Prostate gland (tissue), 2 donors: ENCODE results near the gene BTBD9. TPM values are rescaled to one million over a fixed set of nuclear protein-coding genes. Genes with fewer than 3 reads are reported as not detected.

Source experiments
- DNase-seq: peaks from one replicate; pipeline ENCODE4 v3.0.0-alpha.2; 2019; ENCODE audit warnings: low spot score
- H3K27ac ChIP-seq, 2 donors: fragments of 200-600 bp; sonication (generic); 2 replicates each; pipeline ENCODE4 v1.5.1; 2017 to 2019
- H3K27me3 ChIP-seq: fragments of 200-600 bp; sonication (generic); replicated peaks from 2 replicates; pipeline ENCODE4 v1.5.1; 2019; ENCODE audit not compliant: insufficient read depth
- H3K36me3 ChIP-seq, 2 donors: fragments of 200-600 bp; sonication (generic); 1 replicate in 1 of 2; 2 replicates in 1 of 2; pipeline versions ENCODE4 v1.5.1 to v1.8.1; 2017 to 2019
- H3K4me1 ChIP-seq: fragments of 200-600 bp; sonication (generic); replicated peaks from 2 replicates; pipeline ENCODE4 v1.5.1; 2019
- H3K4me3 ChIP-seq, 2 donors: fragments of 200-600 bp; sonication (generic); 2 replicates each; pipeline ENCODE4 v1.5.1; 2017 to 2019
- H3K9me3 ChIP-seq: fragments of 200-600 bp; sonication (generic); 2 replicates; pipeline ENCODE4 v1.5.1; 2017
- POLR2A ChIP-seq: fragments of 450-650 bp; IDR thresholded peaks from one replicate; pipeline ENCODE4 v1.6.1; 2016; ENCODE audit warnings: antibody characterized with exemption, mild to moderate bottlenecking
- POLR2AphosphoS5 ChIP-seq: sonication (generic); formaldehyde crosslinking; IDR thresholded peaks from one replicate; pipeline ENCODE4 v1.6.1; 2017; ENCODE audit warnings: antibody characterized with exemption
- WGBS: methylation state at CpG from one replicate; pipeline ENCODE4 v1.1.5; 2018; 5-methylcytosine and 5-hydroxymethylcytosine counted together
- intact Hi-C: fragments of 100-400 bp; cut with DNase I; formaldehyde crosslinking; loops from one replicate; pipeline ENCODE4 v1.14.2; 2022
- total RNA-seq, 2 donors: library from RNA; depleted of rRNA; stranded (reverse); fragments of >200 nt; gene quantifications; one replicate each; pipeline ENCODE4 v1.1.0, GENCODE V29; 2016
- TF ChIP-seq, protein P1 (sequence below), 4 experiments: fragments of 200-600 bp in 2 of 4; fragments of 450-650 bp in 2 of 4; sonication (generic) in 2 of 4; IDR thresholded peaks; 1 replicate in 3 of 4; 2 replicates in 1 of 4; pipeline ENCODE4 v1.5.1; 2016 to 2019; ENCODE audit warnings: antibody characterized with exemption in 4 of 4, mild to moderate bottlenecking in 2 of 4, moderate library complexity in 2 of 4

The BTBD9 gene
- total RNA-seq, 2 donors from 2014 or later: 11.2 to 17.4 TPM

- no peak overlapping the region for H3K27ac ChIP-seq
- TF ChIP-seq POLR2AphosphoS5 (no peak), POLR2A (no peak)
- TF ChIP-seq, protein P1, sequence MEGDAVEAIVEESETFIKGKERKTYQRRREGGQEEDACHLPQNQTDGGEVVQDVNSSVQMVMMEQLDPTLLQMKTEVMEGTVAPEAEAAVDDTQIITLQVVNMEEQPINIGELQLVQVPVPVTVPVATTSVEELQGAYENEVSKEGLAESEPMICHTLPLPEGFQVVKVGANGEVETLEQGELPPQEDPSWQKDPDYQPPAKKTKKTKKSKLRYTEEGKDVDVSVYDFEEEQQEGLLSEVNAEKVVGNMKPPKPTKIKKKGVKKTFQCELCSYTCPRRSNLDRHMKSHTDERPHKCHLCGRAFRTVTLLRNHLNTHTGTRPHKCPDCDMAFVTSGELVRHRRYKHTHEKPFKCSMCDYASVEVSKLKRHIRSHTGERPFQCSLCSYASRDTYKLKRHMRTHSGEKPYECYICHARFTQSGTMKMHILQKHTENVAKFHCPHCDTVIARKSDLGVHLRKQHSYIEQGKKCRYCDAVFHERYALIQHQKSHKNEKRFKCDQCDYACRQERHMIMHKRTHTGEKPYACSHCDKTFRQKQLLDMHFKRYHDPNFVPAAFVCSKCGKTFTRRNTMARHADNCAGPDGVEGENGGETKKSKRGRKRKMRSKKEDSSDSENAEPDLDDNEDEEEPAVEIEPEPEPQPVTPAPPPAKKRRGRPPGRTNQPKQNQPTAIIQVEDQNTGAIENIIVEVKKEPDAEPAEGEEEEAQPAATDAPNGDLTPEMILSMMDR (IDR thresholded peaks at IDR 0.05): no peak
- no peaks in the 10 kb centered on the region for H3K36me3 ChIP-seq
- H3K27me3 ChIP-seq: no peaks in the 10 kb centered on the region
- no peaks in the 10 kb centered on the region for H3K4me1 ChIP-seq
- no peaks in the 10 kb centered on the region for H3K9me3 ChIP-seq
- 90% methylated on average over 9 of the region's 9 CpGs for whole genome bisulfite sequencing
- intact Hi-C loops: no loop called here
- DNase-seq: no peak
- H3K4me3 ChIP-seq: no peak overlapping the region
Measured at GRCh38 chr6:38191418-38191817, 448.3 kb downstream of the BTBD9 start.

DNA sequence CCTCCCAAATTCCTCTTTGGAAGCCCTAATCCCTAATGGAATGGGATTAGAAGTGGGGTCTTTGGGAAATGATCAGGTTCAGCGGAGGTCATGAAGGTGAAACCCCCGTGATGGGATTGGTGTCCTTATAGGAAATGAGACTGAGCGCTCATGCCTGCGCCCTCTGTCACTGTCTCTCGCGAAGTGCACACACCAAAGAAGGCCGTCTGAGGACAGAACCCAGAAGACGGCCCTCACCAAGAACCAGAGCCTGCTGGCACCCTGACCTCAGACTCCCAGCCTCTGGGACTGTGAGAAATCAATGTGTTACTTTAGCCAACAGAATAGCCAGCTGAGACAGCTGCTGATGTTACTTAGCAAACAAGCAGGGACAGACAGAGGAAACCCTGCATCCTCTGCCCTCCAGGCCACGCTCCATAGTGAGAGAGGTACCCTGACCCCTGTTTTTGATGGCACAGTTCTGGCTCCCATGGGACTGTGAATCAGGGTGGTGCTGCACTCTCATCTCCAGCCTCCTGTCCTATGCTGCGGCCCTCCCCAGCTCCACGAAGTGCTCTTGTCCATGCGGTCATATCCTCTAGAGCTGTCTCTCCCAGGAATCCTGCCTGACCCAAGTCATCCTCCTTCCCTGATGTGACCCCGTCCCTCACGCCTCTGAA, 450.9 kb downstream of the BTBD9 start:
- WGBS: 96% methylated on average over 14 of the region's 14 CpGs
- TF ChIP-seq POLR2AphosphoS5: no peak
- TF ChIP-seq POLR2A: no peak
- TF ChIP-seq, protein P1 (IDR thresholded peaks at IDR 0.05): no peak
- intact Hi-C loops: no loop called here
- no peak overlapping the region for H3K4me3 ChIP-seq
- H3K27ac ChIP-seq: no peak overlapping the region
- no peaks in the 10 kb centered on the region for H3K9me3 ChIP-seq
- no peaks in the 10 kb centered on the region for H3K4me1 ChIP-seq
- no peaks in the 10 kb centered on the region for H3K27me3 ChIP-seq
- no peak for DNase-seq
- no peaks in the 10 kb centered on the region for H3K36me3 ChIP-seq

GRCh38 chr6:38187811-38188590, 451.7 kb downstream of the BTBD9 start:
- Histone ChIP-seq H3K4me3 (no peak overlapping the region), H3K9me3 (no peaks in the 10 kb centered on the region), H3K36me3 (no peaks in the 10 kb centered on the region), H3K27me3 (no peaks in the 10 kb centered on the region), H3K27ac (no peak overlapping the region), H3K4me1 (no peaks in the 10 kb centered on the region)
- no peak for TF ChIP-seq POLR2AphosphoS5
- TF ChIP-seq, protein P1 (IDR thresholded peaks at IDR 0.05): no peak
- no peak for TF ChIP-seq POLR2A
- DNase-seq: no peak
- 85% methylated on average over 20 of the region's 20 CpGs for WGBS
- intact Hi-C loops: no loop called here

GRCh38 chr6:38187325-38187724, 452.4 kb downstream of the BTBD9 start:
- Histone ChIP-seq H3K36me3 (no peaks in the 10 kb centered on the region), H3K27ac (no peak overlapping the region), H3K27me3 (no peaks in the 10 kb centered on the region), H3K4me1 (no peaks in the 10 kb centered on the region), H3K9me3 (no peaks in the 10 kb centered on the region), H3K4me3 (no peak overlapping the region)
- no peak for DNase-seq
- intact Hi-C loops: no loop called here
- WGBS: 61% methylated on average over 8 of the region's 8 CpGs
- TF ChIP-seq POLR2A: no peak
- TF ChIP-seq POLR2AphosphoS5: no peak
- TF ChIP-seq, protein P1 (IDR thresholded peaks at IDR 0.05): no peak

- Histone ChIP-seq H3K27me3 (no peaks in the 10 kb centered on the region), H3K36me3 (no peaks in the 10 kb centered on the region), H3K9me3 (no peaks in the 10 kb centered on the region), H3K4me3 (no peak overlapping the region), H3K27ac (no peak overlapping the region), H3K4me1 (no peaks in the 10 kb centered on the region)
- WGBS: 97% methylated on average over 8 of the region's 8 CpGs
- no peak for TF ChIP-seq POLR2A
- TF ChIP-seq POLR2AphosphoS5: no peak
- intact Hi-C loops: no loop called here
- DNase-seq: no peak
Measured at GRCh38 chr6:38185752-38186151, 454.0 kb downstream of the BTBD9 start.
